GM12891 (cell line): ENCODE data around the gene G3BP2. TPM values are rescaled to one million over a fixed set of nuclear protein-coding genes. Genes with fewer than 3 reads are reported as not detected.
"Not testable (repeated sequence)": the region's sequence is repeated elsewhere in the genome, so short reads cannot be mapped to it uniquely, and the experiment has no call there.

Source experiments
- DNase-seq: peaks from one replicate; pipeline ENCODE4 v3.0.0; 2011; ENCODE audit warnings: low spot score; ENCODE audit not compliant: insufficient read length
- FAIRE-seq: peaks from 2 replicates; lab custom pipeline; 2011; peaks lifted over from hg19 to GRCh38; lab: Jason Lieb, UNC
- PAX5 ChIP-seq: IDR thresholded peaks from 2 replicates; pipeline ENCODE4 v1.6.1; 2011; ENCODE audit warnings: low read length, moderate library complexity, mild to moderate bottlenecking; ENCODE audit not compliant: insufficient read depth, severe bottlenecking
- POLR2A ChIP-seq: IDR thresholded peaks from 2 replicates; pipeline ENCODE4 v1.6.1; 2011; ENCODE audit warnings: low read depth, low read length, control low read depth
- POLR2AphosphoS5 ChIP-seq: IDR thresholded peaks from 2 replicates; pipeline ENCODE4 v1.6.1; 2011; ENCODE audit warnings: low read depth, low read length, control low read depth
- POU2F2 ChIP-seq: IDR thresholded peaks from 2 replicates; pipeline ENCODE4 v1.6.1; 2011; ENCODE audit warnings: low read depth, mild to moderate bottlenecking, control low read depth, low read length, moderate library complexity
- SPI1 ChIP-seq: IDR thresholded peaks from 2 replicates; pipeline ENCODE4 v1.6.1; 2011; ENCODE audit warnings: low read depth, low read length, control low read depth
- TAF1 ChIP-seq: IDR thresholded peaks from 2 replicates; pipeline ENCODE4 v1.6.1; 2011; ENCODE audit warnings: low read depth, low read length, control low read depth
- polyA plus RNA-seq: library from polyadenylated mRNA; unstranded; fragments of >200 nt; gene quantifications from one replicate; pipeline ENCODE4 v1.2.1, GENCODE V29; 2012; ENCODE audit warnings: low read depth, missing spikeins, inconsistent platforms; ENCODE audit not compliant: missing spikeins

Gene G3BP2
- polyA plus RNA-seq, result 67.6 TPM

DNA sequence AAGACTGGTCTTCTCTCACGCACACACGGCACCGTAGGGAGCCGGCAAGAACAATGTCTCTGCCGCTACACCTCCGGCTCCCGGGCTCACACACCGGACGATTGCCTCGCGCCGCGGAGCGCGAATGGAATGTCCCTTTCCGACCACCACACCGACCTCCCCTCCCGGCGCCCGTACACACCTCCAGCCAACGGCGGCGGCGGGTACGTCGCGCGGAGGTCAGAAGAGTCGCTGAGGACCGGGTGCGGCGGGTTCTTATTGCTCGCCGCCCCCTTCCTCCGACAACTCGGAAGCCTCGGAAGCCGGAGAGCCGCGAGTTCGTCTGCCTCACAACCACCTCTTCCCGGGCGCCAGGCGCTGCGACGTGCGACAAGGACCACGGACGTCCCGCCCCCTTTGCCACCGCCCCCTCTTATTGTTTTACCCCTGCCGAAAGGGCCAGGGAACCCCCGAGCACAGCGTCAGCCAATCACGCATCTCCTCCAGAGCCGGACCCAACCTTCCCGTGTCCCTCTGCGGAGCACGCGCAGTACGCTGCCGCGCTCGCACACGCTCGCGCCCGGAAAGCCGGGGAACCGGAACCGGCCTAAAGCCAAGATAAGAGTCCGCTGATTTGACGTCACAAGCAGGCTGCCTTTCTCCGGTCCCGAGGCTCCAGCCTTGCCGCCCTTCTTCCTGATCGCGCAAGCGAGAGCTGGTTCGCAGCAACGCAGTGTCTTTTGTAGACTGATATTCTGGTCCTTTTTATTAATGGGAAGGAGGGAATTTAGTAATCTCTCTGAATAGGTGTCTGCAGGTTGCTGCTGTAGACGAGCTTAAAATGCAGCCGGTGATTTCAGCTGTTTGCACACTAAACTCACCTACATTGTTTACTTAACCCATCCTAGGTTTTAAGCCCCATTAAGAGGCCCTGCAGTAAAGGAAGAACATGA, at the start of gene G3BP2:
Gene G3BP2 (minus strand): TSS at position 385 of the 932 bp plus-strand sequence. CDS start 11,386 bp downstream, outside the sequence.
- FAIRE-seq (peak; percentile 98), DNase-seq (peak; percentile 81)
- TF ChIP-seq PAX5 (peak; percentile 95), TAF1 (peak; percentile 80; the same call in 1 of the 2 replicates), SPI1 (0 out of 2 replicates have a peak, but pooled peaks have one; percentile 18), POLR2A (peak; percentile 85), POU2F2 (peak; percentile 63), POLR2AphosphoS5 (peak; percentile 88)

DNA sequence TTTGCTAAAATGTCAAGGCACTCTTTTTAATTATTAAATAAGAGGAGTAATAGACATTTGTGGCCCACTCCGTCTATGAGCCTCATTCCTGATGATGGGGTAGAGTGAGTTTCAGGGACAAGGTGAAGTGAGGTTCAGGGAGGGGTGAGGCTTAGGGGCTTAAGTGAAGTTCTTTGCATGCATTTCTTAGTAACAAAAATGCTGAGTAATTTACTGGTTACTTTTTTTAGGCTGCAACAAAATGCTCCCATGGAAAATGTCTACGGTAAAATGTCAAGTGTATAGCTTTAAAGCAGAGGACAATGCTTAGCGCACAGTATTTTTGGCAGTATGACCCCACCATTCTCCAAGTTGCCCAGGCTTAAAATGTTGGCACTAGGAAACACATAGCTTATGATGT, 49.2 kb upstream of the G3BP2 start:
- DNase-seq, result no peak
- TF ChIP-seq PAX5, result no peak
- TF ChIP-seq SPI1, result no peak
- TF ChIP-seq POLR2A, result no peak
- no peak for TF ChIP-seq TAF1
- TF ChIP-seq POLR2AphosphoS5, result no peak
- no peak for FAIRE-seq

DNA sequence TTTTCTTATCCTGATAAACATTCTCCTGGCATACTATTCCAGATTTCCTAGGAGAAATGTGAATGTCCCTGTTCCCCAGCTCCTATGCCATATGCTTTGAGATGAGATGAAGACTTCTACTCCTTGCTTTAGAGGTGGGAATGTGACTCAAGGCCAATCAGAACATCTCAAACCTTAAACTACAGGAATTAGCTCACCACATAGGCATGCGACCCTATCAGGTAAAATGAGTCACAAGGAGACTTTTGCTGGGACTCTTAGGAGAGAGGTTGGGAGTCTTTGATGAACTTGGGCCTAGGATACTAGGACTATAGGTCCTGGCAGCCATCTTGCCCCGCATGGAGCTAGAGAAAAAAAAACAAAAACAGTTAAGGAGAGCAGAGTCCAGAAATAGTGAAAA, 45.3 kb upstream of the G3BP2 start:
- no peak for TF ChIP-seq PAX5
- no peak for TF ChIP-seq SPI1
- no peak for TF ChIP-seq POU2F2
- TF ChIP-seq POLR2A, result no peak
- no peak for TF ChIP-seq TAF1
- FAIRE-seq (no peak), DNase-seq (no peak)

DNA sequence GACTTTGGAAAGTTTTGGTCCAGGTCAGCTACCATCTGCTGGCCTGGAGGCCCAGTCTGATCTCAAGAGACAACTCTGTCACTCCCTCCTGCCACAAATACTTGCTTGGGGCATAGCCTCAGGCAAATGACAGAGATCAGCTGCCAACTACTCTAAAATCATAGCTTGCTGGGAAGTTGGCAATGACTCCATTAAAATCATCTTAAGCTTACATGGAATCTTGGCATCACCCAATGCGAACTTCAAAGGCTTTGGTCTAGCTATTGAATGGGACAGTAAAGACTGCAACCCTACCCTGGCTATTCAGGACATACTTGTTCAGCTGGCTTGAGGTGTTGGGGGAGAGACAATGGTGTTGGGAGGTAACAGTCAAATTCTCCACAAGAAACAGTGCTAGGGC, 44.2 kb upstream of the G3BP2 start:
- DNase-seq, result no peak
- no peak for FAIRE-seq

DNA sequence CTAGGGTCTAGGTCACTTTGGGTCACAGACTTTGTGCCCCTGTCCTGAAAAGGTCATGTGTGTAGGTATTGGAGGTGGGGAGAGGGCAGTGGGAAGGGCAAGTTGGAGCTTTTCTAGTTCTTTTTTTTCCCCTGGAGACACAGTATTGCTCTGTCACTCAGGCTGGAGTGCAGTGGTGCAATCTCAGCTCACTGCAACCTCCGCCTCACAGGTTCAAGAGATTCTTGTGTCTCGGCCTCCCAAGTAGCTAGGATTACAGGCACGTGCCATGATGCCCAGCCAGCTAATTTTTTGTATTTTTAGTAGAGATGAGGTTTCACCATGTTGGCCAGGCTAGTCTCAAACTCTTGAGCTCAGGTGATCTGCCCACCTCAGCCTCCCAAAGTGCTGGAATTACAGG, 42.8 kb upstream of the G3BP2 start:
- not testable (repeated sequence) for FAIRE-seq, DNase-seq

More for the DNA sequence above, 44.2 kb upstream of the G3BP2 start:
- TF ChIP-seq POLR2AphosphoS5, result no peak
- TF ChIP-seq POU2F2, result no peak
- no peak for TF ChIP-seq PAX5
- TF ChIP-seq TAF1, result no peak
- no peak for TF ChIP-seq POLR2A
- TF ChIP-seq SPI1, result no peak

DNA sequence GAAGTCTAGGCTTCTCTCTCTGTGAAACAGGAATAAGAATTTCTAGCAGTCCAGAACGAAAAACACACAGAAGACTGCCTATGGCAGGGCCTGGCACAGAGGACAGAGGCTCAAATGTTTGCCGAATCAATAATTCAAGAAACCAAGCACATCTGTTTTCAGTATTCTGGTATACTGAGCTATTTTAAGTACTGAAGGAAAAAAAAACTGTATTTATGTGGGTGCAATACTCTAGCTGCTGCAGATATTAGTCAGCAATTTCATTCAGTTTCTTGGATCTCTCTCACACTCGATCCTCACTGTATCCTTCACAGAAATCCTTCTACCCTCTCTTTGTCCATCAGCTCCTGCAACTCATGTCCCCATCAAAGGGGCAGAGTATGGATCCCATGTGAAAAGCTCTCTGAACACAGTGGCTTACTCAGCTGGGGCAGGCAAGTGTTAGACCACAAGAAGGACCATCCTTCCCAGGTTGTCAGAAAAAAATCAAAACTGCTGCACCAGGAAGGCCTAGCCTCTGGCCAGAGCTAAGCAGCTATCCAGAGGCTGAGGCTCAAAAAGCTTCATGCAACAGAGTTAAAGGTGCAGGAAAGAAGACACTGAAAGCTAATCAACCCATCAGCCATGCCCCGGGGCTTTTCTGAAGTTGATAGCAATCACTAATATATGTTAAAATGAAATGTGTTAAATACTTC, 42.0 kb upstream of the G3BP2 start:
- no peak for DNase-seq
- no peak for TF ChIP-seq TAF1
- TF ChIP-seq SPI1, result no peak
- no peak for TF ChIP-seq POLR2A
- TF ChIP-seq POU2F2, result no peak
- no peak for TF ChIP-seq PAX5
- no peak for TF ChIP-seq POLR2AphosphoS5
- FAIRE-seq, result no peak

DNA sequence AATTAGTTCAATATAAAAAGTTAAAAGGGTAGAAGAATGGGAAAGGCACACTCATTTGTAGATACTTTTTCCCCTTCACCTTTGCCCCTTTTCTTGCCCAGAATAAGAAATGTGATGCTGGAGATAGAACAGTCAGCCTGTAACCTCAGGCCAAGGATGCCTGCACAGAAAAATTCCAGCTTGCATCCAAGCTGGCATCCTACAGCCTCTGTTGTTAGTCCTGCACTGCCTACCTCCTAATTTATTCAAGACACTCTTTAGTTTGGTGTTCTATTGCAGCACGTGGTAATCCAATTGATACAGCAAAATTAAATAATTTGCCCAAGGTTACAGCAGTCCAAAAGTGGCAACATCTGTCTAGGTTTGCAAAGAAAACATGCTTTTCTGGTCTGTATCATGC, 41.5 kb upstream of the G3BP2 start:
- DNase-seq, result no peak
- TF ChIP-seq TAF1 (no peak), POU2F2 (no peak), PAX5 (no peak), POLR2A (no peak), POLR2AphosphoS5 (no peak), SPI1 (no peak)
- peak; percentile 71 for FAIRE-seq

DNA sequence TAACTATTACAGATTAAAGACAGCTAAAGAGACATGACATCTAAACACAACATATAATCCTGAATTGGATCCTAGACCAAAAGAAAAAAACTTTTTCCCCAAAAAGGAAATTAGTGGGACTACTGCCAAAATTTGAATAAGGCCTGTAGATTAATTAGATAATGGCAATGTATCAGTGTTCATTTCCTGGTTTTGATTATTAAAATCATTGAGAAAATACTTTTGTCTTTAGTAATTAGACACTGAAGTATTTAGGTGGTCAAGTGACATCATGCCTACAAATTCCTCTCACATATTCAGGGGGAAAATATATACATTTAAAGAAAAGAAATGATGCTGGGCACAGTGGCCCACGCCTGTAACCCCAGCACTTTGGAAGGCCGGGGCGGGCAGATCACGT, 40.8 kb upstream of the G3BP2 start:
- FAIRE-seq (no peak), DNase-seq (no peak)
- no peak for TF ChIP-seq TAF1
- TF ChIP-seq SPI1, result no peak

DNA sequence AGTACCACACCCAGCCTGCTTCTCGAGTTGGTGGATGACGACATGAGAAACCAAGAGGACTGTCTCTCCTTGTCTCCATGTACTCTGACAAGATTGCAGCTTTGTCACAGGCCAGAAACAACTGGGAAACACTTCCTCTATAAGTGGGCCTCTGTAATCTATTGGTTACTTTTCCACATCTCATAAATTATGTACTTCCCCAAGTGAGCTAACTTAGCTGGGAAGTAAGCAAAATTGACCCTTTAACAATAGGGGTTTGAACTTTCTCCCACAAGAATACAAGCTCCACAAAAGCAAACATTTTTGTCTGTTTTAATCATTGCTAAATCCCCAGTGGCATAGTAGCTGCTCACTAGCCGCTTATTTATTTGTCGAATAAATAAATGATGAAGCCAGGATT, 37.0 kb upstream of the G3BP2 start:
- no peak for TF ChIP-seq POLR2AphosphoS5
- TF ChIP-seq PAX5, result no peak
- no peak for TF ChIP-seq SPI1
- no peak for TF ChIP-seq POLR2A
- no peak for TF ChIP-seq TAF1
- TF ChIP-seq POU2F2, result no peak
- FAIRE-seq (peak; percentile 74), DNase-seq (no peak)

DNA sequence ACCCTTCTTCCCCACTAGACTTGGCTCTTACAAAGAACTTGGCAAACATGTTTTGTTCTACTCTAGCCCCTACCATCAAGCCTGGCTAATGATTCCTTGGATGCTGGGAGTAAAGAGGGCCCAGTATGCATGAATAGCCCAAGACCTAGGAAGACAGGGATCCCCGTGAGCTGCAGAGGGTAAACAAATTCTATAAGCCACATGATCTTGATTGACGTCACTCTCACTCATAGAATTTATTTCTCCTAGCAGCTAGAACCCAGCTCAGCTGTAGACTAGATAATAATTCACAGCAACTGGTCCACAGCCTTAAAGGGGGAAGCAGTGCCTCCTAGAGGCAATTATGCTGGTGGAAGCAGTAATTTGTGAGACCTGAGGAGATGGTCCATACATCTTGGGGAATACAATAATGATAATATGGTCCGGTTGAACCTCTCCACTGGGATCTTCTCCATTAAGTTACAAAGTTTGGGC, 35.0 kb upstream of the G3BP2 start:
- TF ChIP-seq POLR2A, result no peak
- TF ChIP-seq SPI1, result no peak
- TF ChIP-seq POU2F2, result no peak
- TF ChIP-seq POLR2AphosphoS5, result no peak
- no peak for TF ChIP-seq PAX5
- TF ChIP-seq TAF1, result no peak
- peak; percentile 92 for FAIRE-seq
- DNase-seq, result no peak
